Fibroblast of mammary gland (primary cell): Measurements from ENCODE around the gene ABCC4.

ENCODE experiments used
- DNase-seq: peaks from one replicate; pipeline ENCODE4 v3.0.0-alpha.2; 2010; ENCODE audit warnings: low read depth
- H3K4me3 ChIP-seq: 2 replicates; pipeline ENCODE4 v1.5.1; 2011; ENCODE audit warnings: low read depth, mild to moderate bottlenecking, low read length, moderate library complexity; ENCODE audit not compliant: control insufficient read depth
- TF ChIP-seq, protein P1 (sequence below): conservative IDR thresholded peaks from 2 replicates; pipeline ENCODE4 v1.5.1; 2011; ENCODE audit warnings: low read depth, low read length, inconsistent platforms; ENCODE audit not compliant: control insufficient read depth, insufficient read depth

The ABCC4 gene

GRCh38 chr13:95023405-95023804 is 277.8 kb downstream of the ABCC4 start:
- DNase-seq, result peak; percentile 7
- TF ChIP-seq, protein P1, sequence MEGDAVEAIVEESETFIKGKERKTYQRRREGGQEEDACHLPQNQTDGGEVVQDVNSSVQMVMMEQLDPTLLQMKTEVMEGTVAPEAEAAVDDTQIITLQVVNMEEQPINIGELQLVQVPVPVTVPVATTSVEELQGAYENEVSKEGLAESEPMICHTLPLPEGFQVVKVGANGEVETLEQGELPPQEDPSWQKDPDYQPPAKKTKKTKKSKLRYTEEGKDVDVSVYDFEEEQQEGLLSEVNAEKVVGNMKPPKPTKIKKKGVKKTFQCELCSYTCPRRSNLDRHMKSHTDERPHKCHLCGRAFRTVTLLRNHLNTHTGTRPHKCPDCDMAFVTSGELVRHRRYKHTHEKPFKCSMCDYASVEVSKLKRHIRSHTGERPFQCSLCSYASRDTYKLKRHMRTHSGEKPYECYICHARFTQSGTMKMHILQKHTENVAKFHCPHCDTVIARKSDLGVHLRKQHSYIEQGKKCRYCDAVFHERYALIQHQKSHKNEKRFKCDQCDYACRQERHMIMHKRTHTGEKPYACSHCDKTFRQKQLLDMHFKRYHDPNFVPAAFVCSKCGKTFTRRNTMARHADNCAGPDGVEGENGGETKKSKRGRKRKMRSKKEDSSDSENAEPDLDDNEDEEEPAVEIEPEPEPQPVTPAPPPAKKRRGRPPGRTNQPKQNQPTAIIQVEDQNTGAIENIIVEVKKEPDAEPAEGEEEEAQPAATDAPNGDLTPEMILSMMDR, result no peak
- no peak overlapping the region for H3K4me3 ChIP-seq

DNA sequence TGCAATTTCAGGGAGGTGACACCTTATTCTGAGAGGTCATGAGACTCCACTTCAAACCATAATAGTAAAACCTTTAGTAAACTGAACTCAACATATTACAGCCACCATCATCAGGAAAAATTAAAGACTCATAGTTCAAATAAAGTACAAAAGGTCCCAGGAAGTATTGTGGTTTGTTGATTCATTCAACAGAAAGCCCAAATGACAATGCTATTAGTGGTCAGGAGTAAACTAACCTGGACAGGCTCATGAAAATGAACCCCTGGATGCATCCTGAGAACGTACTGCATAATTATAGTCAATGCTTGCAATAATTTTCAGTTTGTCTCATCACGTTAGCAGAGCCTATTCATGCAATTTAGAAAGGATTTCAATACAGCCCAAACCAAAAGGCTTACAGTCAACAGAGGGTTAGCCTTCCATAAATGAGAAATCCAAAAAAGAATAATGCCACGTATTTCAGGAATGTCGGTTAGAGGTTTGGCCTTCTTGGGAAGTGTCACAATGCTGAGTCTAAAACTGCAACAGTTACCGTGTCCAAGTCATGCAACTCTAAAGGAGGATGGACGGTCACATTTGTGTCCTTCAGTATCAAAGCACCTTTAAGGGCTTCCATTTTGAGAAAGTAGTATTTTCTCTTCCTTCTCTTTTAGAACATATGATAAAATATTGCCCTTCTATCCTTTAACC is 280.8 kb downstream of the ABCC4 start:
- peak; percentile 66 for DNase-seq
- H3K4me3 ChIP-seq, result no peak overlapping the region
- TF ChIP-seq, protein P1, result no peak

DNA sequence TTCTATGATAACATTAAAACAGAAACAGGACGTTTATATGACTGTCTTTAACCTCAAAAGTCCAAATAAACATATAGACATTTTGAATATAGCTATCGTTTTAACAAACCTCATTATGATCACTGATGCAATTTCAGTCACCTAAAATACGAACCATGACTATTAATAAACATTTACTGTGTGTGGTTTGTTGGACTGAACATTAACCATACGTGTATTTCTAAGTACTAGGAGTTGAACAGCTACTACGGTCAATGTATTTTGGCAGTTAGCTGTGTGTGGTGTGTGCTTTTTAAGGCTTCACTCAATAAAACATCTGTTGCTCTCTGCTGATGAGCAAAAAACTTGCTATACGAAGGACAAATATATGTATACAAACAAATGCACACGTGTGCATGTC is 281.4 kb downstream of the ABCC4 start:
- no peak overlapping the region for H3K4me3 ChIP-seq
- TF ChIP-seq, protein P1, result no peak
- DNase-seq, result no peak

- no peak for DNase-seq
- no peak overlapping the region for H3K4me3 ChIP-seq
- TF ChIP-seq, protein P1, result no peak
Observed at GRCh38 chr13:95007322-95007721, 293.9 kb downstream of the ABCC4 start.

DNA sequence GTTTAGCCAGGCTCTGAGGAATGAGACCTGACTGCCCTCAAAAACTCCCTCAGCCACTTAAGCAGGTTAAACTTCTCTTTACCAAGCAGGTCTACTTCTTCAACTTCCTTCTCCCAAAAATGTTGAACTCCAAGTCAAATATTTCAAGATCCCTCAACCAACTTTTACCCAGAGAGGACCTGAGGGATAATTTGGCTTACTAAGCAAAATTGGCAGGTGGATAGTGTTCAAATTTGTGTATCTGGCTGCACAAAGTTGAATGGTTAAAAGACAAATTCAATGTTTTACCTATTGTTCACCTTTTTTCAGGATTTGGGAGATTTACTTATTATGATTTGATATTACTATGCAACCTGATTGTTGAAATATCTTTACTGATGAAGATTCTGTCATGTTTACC is 296.0 kb downstream of the ABCC4 start:
- H3K4me3 ChIP-seq, result no peak overlapping the region
- TF ChIP-seq, protein P1, result no peak
- DNase-seq, result no peak

GRCh38 chr13:95003019-95003813 is 298.0 kb downstream of the ABCC4 start:
- DNase-seq, result no peak
- H3K4me3 ChIP-seq, result no peak overlapping the region
- TF ChIP-seq, protein P1, result no peak

DNA sequence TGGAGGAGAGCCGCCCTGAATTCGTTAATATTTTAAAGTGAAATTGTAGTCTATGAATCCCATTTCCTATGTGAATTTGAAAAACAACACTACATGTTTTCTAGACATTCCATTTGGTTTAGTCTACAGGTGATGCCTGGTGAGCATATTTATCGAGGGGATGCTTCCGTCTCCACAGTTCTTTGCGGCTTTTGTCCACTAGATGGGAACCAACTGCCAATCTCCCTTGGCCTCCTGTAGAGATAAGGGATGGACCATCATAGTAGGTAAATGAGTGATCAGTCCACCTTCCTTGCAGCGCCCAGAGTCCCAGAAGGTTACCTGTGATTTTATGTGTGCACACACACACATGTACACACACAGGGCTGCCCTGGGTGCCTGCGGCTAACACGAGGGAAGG is 299.1 kb downstream of the ABCC4 start:
- H3K4me3 ChIP-seq, result no peak overlapping the region
- TF ChIP-seq, protein P1, result no peak
- no peak for DNase-seq
